Mucosa of stomach (tissue), 1 donor: ENCODE data around the gene DTX3L.

Experiments used
- H3K27me3 ChIP-seq: one replicate; pipeline ENCODE4 v1.7.0; 2013; ENCODE audit warnings: mild to moderate bottlenecking, low read length; ENCODE audit not compliant: control insufficient read depth, insufficient read depth
- H3K36me3 ChIP-seq: one replicate; pipeline ENCODE4 v1.7.0; 2013; ENCODE audit warnings: low read length; ENCODE audit not compliant: control insufficient read depth, insufficient read depth
- H3K4me1 ChIP-seq: one replicate; pipeline ENCODE4 v1.7.0; 2013; ENCODE audit warnings: mild to moderate bottlenecking, low read length; ENCODE audit not compliant: control insufficient read depth, insufficient read depth
- H3K4me3 ChIP-seq: one replicate; pipeline ENCODE4 v1.7.0; 2013; ENCODE audit warnings: low read length
- H3K9ac ChIP-seq: one replicate; pipeline ENCODE4 v1.7.0; 2013; ENCODE audit warnings: mild to moderate bottlenecking, low read length, moderate library complexity
- H3K9me3 ChIP-seq: one replicate; pipeline ENCODE4 v1.7.0; 2013; ENCODE audit warnings: mild to moderate bottlenecking, low read length, moderate library complexity; ENCODE audit not compliant: control insufficient read depth
- donor health status: Pancreatic carcinoma.

Gene DTX3L

DNA sequence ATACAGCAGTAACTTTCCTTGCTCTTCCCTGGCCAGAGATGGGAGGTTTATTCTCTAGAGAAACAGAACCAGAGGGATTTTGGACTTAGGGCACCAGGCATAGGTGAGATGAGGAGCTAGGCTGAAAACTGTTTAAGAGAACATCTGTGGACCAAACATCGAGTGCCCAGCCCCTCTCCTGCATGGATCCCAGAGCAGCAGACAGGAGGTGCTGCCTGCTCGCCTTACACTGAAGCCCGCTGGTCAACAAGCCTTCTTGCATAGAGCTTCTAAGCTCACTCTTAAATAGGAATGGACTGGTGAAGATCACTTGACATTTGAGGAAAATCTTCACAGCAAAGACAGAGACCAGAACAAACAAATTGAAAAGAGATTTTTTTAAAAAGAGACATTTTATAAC is 54.5 kb downstream of the DTX3L start:
- Histone ChIP-seq H3K4me1 (no peaks in the 10 kb centered on the region), H3K9ac (no peak overlapping the region), H3K36me3 (no peaks in the 10 kb centered on the region), H3K9me3 (no peaks in the 10 kb centered on the region), H3K27me3 (no peaks in the 10 kb centered on the region), H3K4me3 (no peak overlapping the region)

DNA sequence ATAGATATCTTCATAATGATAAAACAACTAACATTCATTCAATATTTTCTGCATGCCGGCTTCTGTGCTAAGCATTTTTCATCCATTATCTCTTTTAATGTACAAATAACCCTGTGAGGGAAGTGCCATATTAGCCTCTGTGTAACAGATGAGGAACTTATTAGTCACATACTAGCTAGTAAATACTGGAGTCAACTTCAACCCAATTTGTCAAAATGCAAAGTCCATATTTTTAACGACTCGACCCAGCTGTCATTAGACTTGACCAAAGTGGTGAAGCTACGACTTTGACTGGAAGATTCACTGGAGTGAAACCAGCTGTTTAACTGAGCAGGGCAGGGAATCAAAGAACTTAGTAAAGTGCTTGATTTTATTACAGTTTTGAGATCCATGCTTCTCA is 54.9 kb downstream of the DTX3L start:
- no peak overlapping the region for H3K9ac ChIP-seq
- no peaks in the 10 kb centered on the region for H3K4me1 ChIP-seq
- H3K4me3 ChIP-seq = no peak overlapping the region
- H3K9me3 ChIP-seq = no peaks in the 10 kb centered on the region
- H3K27me3 ChIP-seq = no peaks in the 10 kb centered on the region
- H3K36me3 ChIP-seq = no peaks in the 10 kb centered on the region

DNA sequence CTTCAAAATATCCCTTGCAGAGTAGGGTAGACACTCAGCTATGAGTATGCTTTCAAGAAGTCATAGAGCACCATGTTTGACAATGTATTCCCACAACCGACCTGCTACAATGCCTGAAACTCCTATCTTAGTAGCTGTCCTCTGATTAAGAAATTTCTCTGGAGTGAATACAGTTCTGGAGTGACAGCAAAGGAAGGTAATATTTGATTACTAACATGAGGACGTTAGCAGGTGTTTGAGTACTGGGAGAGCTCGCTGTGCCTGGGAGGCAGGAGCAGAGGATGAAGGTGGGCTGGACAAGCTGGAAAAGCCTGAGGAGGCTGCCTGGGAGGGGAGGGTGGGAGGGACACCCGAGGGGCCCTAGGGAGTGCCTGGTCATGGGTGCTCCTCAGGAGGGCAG is 56.3 kb downstream of the DTX3L start:
- Histone ChIP-seq H3K36me3 (no peaks in the 10 kb centered on the region), H3K4me3 (no peak overlapping the region), H3K9ac (no peak overlapping the region), H3K9me3 (no peaks in the 10 kb centered on the region), H3K27me3 (no peaks in the 10 kb centered on the region), H3K4me1 (no peaks in the 10 kb centered on the region)

DNA sequence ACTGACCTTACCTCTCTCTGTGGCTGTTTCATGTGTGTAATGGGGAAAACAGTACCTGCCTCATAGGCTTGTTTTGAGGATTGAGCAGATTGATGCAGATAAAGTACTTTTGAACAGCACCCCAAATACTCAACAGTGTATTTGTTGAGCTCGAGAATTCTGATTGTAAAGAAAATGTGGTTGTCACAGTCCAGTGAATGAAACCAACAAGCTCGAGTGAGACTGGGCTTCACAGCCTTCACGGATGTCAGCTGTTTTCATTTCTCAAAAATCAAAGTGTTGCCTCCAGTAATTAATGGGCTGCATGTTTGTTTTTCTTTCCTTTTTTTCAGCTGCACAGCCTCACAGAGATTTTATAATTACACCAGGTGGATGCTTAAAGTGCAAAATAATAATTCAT is 57.0 kb downstream of the DTX3L start:
- no peaks in the 10 kb centered on the region for H3K36me3 ChIP-seq
- no peak overlapping the region for H3K9ac ChIP-seq
- no peaks in the 10 kb centered on the region for H3K9me3 ChIP-seq
- no peak overlapping the region for H3K4me3 ChIP-seq
- H3K27me3 ChIP-seq = no peaks in the 10 kb centered on the region
- no peaks in the 10 kb centered on the region for H3K4me1 ChIP-seq

DNA sequence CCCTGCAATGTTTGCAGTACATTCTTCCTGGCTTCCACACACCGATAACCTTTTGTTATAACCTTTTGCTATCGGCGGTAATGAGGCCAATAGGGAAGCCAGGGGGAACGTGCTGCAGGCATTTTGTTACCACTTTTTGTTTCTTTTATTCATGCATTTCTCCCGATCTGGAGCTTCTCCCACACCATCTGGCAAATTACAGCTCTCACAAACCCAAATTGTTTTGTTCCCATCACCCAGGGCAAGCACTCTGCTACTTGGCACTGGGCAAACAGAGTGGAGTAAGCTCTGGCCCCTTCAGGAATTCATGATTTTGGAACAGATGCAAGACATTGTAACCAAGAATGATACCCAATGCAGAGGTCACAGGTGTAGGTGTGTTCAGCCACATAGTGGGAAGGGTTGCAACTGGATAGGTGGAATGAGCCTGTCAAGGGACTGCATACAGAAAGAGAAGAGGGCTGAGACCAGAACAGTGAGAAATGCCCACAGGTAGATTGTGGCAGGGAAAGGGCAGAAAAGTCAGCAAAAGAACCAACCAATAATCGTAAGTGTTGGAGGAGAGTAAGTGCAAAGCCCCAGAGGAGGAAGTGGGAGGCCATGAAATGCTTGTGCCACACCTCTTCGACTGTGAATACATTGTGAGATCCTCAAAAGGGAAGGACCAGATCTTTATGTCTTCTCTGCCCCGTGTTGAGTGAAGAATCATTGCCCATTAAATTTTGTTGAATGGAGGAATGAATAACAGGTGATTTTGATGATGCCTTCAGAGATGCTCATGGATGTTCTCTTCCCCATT is 59.1 kb downstream of the DTX3L start:
- H3K9me3 ChIP-seq = no peaks in the 10 kb centered on the region
- no peak overlapping the region for H3K9ac ChIP-seq
- no peaks in the 10 kb centered on the region for H3K27me3 ChIP-seq
- no peak overlapping the region for H3K4me3 ChIP-seq
- H3K36me3 ChIP-seq = no peaks in the 10 kb centered on the region
- H3K4me1 ChIP-seq = no peaks in the 10 kb centered on the region
